OCI-LY7 (cell line): ENCODE results near the gene PYGB.

Source experiments
- EZH2phosphoT487 ChIP-seq: fragments of 200-600 bp; sonication (generic); IDR thresholded peaks from 2 replicates; pipeline ENCODE4 v1.6.1; 2018; ENCODE audit warnings: low read depth, borderline replicate concordance, mild to moderate bottlenecking, mixed run types, antibody characterized with exemption, low read length, moderate library complexity, mixed read lengths
- TF ChIP-seq, protein P1 (sequence below): fragments of 200-600 bp; sonication (generic); conservative IDR thresholded peaks from 2 replicates; pipeline ENCODE4 v1.5.1; 2014; ENCODE audit warnings: mild to moderate bottlenecking, antibody characterized with exemption, low read length, moderate library complexity, mixed read lengths

DNA sequence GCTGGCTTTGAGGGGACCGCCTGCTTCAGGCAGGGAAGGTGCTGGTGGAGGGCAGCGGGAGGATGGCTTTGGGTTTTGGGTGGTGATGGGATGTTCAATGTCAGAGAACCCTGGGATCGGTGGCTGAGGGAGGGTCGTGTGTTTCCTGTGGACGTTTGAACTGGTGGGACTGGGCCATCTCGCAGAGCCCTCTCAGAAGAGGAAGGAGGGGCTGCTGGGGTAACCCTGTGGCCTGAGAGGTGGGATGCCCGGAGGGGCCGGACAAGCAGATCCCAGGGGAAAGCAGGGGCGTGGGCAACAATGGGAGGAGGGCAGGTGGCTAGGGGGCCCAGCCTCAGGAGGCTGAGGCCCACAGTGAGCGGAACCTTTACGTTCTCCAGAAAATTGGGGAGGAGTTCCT lies 34.9 kb downstream of the PYGB start:
- TF ChIP-seq, protein P1, sequence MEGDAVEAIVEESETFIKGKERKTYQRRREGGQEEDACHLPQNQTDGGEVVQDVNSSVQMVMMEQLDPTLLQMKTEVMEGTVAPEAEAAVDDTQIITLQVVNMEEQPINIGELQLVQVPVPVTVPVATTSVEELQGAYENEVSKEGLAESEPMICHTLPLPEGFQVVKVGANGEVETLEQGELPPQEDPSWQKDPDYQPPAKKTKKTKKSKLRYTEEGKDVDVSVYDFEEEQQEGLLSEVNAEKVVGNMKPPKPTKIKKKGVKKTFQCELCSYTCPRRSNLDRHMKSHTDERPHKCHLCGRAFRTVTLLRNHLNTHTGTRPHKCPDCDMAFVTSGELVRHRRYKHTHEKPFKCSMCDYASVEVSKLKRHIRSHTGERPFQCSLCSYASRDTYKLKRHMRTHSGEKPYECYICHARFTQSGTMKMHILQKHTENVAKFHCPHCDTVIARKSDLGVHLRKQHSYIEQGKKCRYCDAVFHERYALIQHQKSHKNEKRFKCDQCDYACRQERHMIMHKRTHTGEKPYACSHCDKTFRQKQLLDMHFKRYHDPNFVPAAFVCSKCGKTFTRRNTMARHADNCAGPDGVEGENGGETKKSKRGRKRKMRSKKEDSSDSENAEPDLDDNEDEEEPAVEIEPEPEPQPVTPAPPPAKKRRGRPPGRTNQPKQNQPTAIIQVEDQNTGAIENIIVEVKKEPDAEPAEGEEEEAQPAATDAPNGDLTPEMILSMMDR: no peak
- TF ChIP-seq EZH2phosphoT487: no peak
